Activated CD4-positive, alpha-beta memory T cell treated with anti-CD3 and anti-CD28 coated beads for 36 hours (primary cell): Measurements from ENCODE around the gene MCMBP. TPM values are rescaled to one million over a fixed set of nuclear protein-coding genes. Genes with fewer than 3 reads are reported as not detected.

Experiments used
- CTCF ChIA-PET: fragments of 350-600 bp; sonication (Branson Sonifier 250); formaldehyde crosslinking; loops from one replicate; lab custom pipeline; 2021; ENCODE audit warnings: antibody characterized with exemption, inconsistent platforms; lab: Charles Lee
- POLR2A ChIA-PET: fragments of 350-600 bp; sonication (Branson Sonifier 250); formaldehyde crosslinking; loops from one replicate; lab custom pipeline; 2021; ENCODE audit warnings: antibody characterized with exemption; lab: Charles Lee
- DNase-seq: peaks from one replicate; pipeline ENCODE4 v3.0.0-alpha.2; 2020
- H3K27ac Mint-ChIP-seq: one replicate; pipeline ENCODE4 v1.8.0; 2021; ENCODE audit warnings: mixed read lengths
- H3K27me3 Mint-ChIP-seq: one replicate; pipeline ENCODE4 v1.8.0; 2021; ENCODE audit warnings: mixed read lengths
- H3K36me3 Mint-ChIP-seq: one replicate; pipeline ENCODE4 v1.8.0; 2021; ENCODE audit warnings: mixed read lengths
- H3K4me1 Mint-ChIP-seq: one replicate; pipeline ENCODE4 v1.8.0; 2021; ENCODE audit warnings: low read depth, mixed read lengths
- H3K4me3 Mint-ChIP-seq: one replicate; pipeline ENCODE4 v1.8.0; 2021; ENCODE audit warnings: mild to moderate bottlenecking, mixed read lengths
- H3K9me3 Mint-ChIP-seq: one replicate; pipeline ENCODE4 v1.8.0; 2021; ENCODE audit warnings: mixed read lengths
- intact Hi-C: fragments of 100-400 bp; cut with micrococcal nuclease; formaldehyde crosslinking; loops from one replicate; pipeline ENCODE4 v1.15.1; 2023
- total RNA-seq, 2 experiments: library from RNA; stranded (reverse); gene quantifications; one replicate each; pipeline ENCODE4 v1.2.3, GENCODE V29; 2021

MCMBP gene
- total RNA-seq, 2 experiments from 2014 or later, result 90.8 to 92.8 TPM

DNA sequence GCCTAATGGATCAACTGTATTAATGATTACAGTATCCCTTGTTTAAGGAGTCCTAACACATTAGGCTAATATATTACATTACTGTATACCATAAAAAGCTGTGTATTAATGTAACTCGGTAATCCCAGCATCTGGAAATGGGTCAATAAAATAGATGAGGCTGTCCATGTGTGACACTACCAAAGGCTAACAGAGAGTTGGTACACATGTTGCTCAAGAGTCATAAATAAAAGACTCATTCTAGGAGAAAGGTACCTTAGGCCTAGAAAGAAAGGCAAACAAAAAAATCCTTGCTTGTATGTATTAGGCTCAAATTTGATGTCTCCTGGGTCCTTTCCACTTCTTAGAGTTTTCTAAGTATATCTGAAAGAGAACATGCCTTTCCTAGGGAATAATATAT is 14.6 kb downstream of the MCMBP start:
- Mint-ChIP-seq H3K27me3 (no peaks in the 10 kb centered on the region), H3K27ac (no peak overlapping the region), H3K9me3 (no peaks in the 10 kb centered on the region), H3K4me1 (peaks cover 34% of the 10 kb centered on the region), H3K4me3 (no peak overlapping the region), H3K36me3 (peaks cover 23% of the 10 kb centered on the region)
- ChIA-PET POLR2A (no interaction called here), CTCF (interaction anchor here (0.6 to 7.7 kb wide), 9 partner anchors 10 to 314 kb away, joined by 3 to 108 read pairs (median 19); partner anchors contain the start of genes INPP5F and MCMBP)
- no peak for DNase-seq
- intact Hi-C loops, result no loop called here

DNA sequence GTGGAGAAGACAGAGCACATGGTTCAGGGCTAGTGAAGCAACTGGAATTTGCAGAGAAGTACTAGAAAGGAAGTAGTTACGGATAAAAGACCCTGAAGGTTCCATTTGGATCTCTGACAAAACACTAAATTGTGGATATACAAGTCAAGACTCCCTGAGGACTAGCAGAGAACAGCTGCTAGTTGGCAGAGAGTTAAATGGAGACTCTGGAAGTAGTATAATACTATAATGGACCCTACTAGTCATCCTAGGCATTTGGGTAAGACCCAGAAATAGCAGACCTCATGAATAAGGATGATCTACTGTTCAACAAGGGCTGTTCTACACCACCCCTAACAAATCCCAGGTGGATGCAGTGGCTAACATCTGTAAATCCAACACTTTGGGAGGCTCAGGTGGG is 19.1 kb downstream of the MCMBP start:
- ChIA-PET CTCF (interaction anchor here (1.0 kb wide), 1 partner anchor 102 kb away, joined by 3 read pairs; no protein-coding TSS in a partner anchor), POLR2A (no interaction called here)
- Mint-ChIP-seq H3K4me3 (no peak overlapping the region), H3K27me3 (no peaks in the 10 kb centered on the region), H3K27ac (no peak overlapping the region), H3K9me3 (no peaks in the 10 kb centered on the region), H3K4me1 (no peaks in the 10 kb centered on the region), H3K36me3 (peaks cover 41% of the 10 kb centered on the region)
- no peak for DNase-seq
- intact Hi-C loops, result no loop called here

- Mint-ChIP-seq H3K4me3 (no peak overlapping the region), H3K9me3 (no peaks in the 10 kb centered on the region), H3K36me3 (peaks cover 42% of the 10 kb centered on the region), H3K27ac (no peak overlapping the region), H3K27me3 (no peaks in the 10 kb centered on the region), H3K4me1 (no peaks in the 10 kb centered on the region)
- intact Hi-C loops, result no loop called here
- CTCF ChIA-PET, result interaction anchor here (0.6 to 2.1 kb wide), 2 partner anchors 16 to 166 kb away, joined by 3 to 4 read pairs; no protein-coding TSS in a partner anchor
- POLR2A ChIA-PET, result no interaction called here
- DNase-seq, result no peak
These were observed 19.8 kb downstream of the MCMBP start for GRCh38 chr10:119852822-119853221.

DNA sequence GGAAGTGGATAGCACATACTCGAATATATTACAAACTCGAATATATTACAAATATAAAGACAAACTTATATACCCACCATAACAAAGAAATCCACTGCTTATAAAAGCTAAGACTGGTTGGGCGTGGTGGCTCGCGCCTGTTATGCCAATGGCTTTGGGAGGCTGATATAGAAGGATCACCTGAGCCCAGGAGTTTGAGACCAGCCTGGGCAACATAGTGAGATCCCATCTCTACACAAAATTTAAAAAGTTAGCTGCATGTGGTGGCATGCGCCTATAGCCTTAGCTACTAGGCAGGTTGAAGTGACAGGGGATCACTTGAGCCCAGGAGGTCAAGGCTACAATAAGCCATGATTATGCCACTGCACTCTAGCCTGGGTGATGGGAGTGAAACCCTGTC is 20.4 kb downstream of the MCMBP start:
- H3K4me1 Mint-ChIP-seq, result no peaks in the 10 kb centered on the region
- no peaks in the 10 kb centered on the region for H3K9me3 Mint-ChIP-seq
- no peak overlapping the region for H3K27ac Mint-ChIP-seq
- DNase-seq, result no peak
- peaks cover 41% of the 10 kb centered on the region for H3K36me3 Mint-ChIP-seq
- POLR2A ChIA-PET, result no interaction called here
- no peak overlapping the region for H3K4me3 Mint-ChIP-seq
- H3K27me3 Mint-ChIP-seq, result no peaks in the 10 kb centered on the region
- CTCF ChIA-PET, result interaction anchor here (0.6 to 2.1 kb wide), 2 partner anchors 15 to 165 kb away, joined by 3 to 4 read pairs; no protein-coding TSS in a partner anchor
- intact Hi-C loops, result no loop called here

- Mint-ChIP-seq H3K4me3 (no peak overlapping the region), H3K9me3 (no peaks in the 10 kb centered on the region), H3K4me1 (no peaks in the 10 kb centered on the region), H3K27ac (no peak overlapping the region), H3K36me3 (peaks cover 44% of the 10 kb centered on the region), H3K27me3 (no peaks in the 10 kb centered on the region)
- DNase-seq, result no peak
- CTCF ChIA-PET, result no interaction called here
- intact Hi-C loops, result no loop called here
- POLR2A ChIA-PET, result no interaction called here
These were observed 22.7 kb downstream of the MCMBP start for GRCh38 chr10:119849944-119850343.

DNA sequence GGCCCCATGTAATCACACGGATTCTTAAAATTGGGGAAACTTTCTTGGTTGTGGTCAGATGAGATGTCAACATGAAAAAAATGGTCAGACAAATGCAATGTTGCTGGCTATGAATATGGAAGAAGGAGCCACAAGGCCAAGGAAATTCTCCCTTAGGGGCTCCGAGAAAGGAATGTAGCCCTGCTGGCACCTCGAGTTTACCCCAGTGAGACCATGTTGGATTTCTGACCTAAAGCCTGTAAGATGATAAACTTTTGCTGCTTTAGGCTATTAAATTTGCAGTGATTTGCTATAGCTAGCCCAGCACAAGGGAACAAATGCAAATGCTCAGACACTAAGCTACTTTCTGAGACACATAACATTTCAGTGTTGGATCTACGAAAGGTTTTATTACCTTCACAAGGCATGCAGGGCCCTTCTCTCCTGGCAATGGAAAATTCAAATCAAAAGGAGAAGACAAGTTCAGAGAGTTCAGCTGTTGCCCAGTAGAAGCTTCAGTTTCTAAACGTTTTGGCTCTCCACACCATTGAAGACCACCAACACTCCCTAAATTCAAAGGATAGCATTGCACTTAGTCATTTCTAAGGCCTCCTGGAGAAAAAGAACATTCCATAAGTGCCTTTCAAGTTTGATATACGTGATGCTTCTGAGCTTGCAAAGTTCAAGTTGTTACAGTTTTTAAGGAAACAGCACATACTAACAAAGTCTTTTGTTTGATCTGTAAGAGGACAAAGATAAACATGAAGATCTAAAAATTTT is 23.4 kb downstream of the MCMBP start:
- H3K4me1 Mint-ChIP-seq, result no peaks in the 10 kb centered on the region
- H3K36me3 Mint-ChIP-seq, result peaks cover 50% of the 10 kb centered on the region
- no peak overlapping the region for H3K4me3 Mint-ChIP-seq
- ChIA-PET CTCF (interaction anchor here (0.9 kb wide), 1 partner anchor 90 kb away, joined by 3 read pairs; no protein-coding TSS in a partner anchor), POLR2A (no interaction called here)
- intact Hi-C loops, result no loop called here
- H3K27ac Mint-ChIP-seq, result no peak overlapping the region
- H3K9me3 Mint-ChIP-seq, result no peaks in the 10 kb centered on the region
- H3K27me3 Mint-ChIP-seq, result no peaks in the 10 kb centered on the region
- DNase-seq, result no peak

DNA sequence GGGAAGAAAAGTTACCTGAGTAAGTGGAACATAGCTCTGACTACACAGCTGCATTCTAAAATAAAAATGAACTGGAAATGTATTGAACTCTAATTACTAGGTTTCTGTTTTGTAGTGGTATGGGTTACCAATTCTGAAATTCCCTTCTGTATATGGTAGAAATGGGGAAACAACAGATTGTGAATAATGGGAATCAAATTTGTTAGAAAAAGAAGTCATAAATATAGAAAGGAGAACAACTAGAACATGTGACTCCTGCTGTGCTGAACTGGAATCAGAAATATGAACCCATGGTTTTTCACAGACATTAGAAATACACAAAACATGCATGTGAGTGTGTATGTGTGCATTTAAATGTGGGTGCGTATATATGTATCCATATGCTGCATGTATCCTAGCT is 27.0 kb downstream of the MCMBP start:
- H3K4me1 Mint-ChIP-seq, result no peaks in the 10 kb centered on the region
- no peaks in the 10 kb centered on the region for H3K27me3 Mint-ChIP-seq
- no peak overlapping the region for H3K27ac Mint-ChIP-seq
- CTCF ChIA-PET, result interaction anchor here (1.1 to 2.0 kb wide), 3 partner anchors 9 to 26 kb away, joined by 3 to 8 read pairs (median 4); partner anchors contain the start of gene MCMBP
- POLR2A ChIA-PET, result no interaction called here
- H3K4me3 Mint-ChIP-seq, result no peak overlapping the region
- peaks cover 62% of the 10 kb centered on the region for H3K36me3 Mint-ChIP-seq
- H3K9me3 Mint-ChIP-seq, result no peaks in the 10 kb centered on the region
- intact Hi-C loops, result no loop called here
- no peak for DNase-seq

GRCh38 chr10:119834188-119834587 is 38.5 kb downstream of the MCMBP start:
- DNase-seq, result no peak
- intact Hi-C loops, result loop anchor here (1.0 to 5.0 kb wide), 5 partner anchors 39 to 155 kb away; no protein-coding TSS in a partner anchor
- Mint-ChIP-seq H3K9me3 (peaks cover 13% of the 10 kb centered on the region), H3K4me1 (peaks cover 43% of the 10 kb centered on the region), H3K27me3 (no peaks in the 10 kb centered on the region), H3K27ac (peak overlapping the region; percentile 52), H3K4me3 (no peak overlapping the region), H3K36me3 (peaks cover 83% of the 10 kb centered on the region)
- POLR2A ChIA-PET, result interaction anchor here (1.0 to 1.4 kb wide), 2 partner anchors 130 to 131 kb away, joined by 3 to 4 read pairs; no protein-coding TSS in a partner anchor
- CTCF ChIA-PET, result interaction anchor here (4.2 kb wide), 1 partner anchor 147 kb away, joined by 19 read pairs; no protein-coding TSS in a partner anchor

GRCh38 chr10:119832951-119833350 is 39.7 kb downstream of the MCMBP start:
- Mint-ChIP-seq H3K36me3 (peaks cover 78% of the 10 kb centered on the region), H3K4me3 (no peak overlapping the region), H3K27me3 (no peaks in the 10 kb centered on the region), H3K9me3 (peaks cover 13% of the 10 kb centered on the region), H3K4me1 (peaks cover 42% of the 10 kb centered on the region), H3K27ac (no peak overlapping the region)
- CTCF ChIA-PET, result interaction anchor here (1.2 to 1.6 kb wide), 2 partner anchors 26 to 179 kb away, joined by 4 read pairs; no protein-coding TSS in a partner anchor
- POLR2A ChIA-PET, result no interaction called here
- DNase-seq, result no peak
- intact Hi-C loops, result loop anchor here (5.0 kb wide), 1 partner anchor 96 kb away; no protein-coding TSS in a partner anchor

DNA sequence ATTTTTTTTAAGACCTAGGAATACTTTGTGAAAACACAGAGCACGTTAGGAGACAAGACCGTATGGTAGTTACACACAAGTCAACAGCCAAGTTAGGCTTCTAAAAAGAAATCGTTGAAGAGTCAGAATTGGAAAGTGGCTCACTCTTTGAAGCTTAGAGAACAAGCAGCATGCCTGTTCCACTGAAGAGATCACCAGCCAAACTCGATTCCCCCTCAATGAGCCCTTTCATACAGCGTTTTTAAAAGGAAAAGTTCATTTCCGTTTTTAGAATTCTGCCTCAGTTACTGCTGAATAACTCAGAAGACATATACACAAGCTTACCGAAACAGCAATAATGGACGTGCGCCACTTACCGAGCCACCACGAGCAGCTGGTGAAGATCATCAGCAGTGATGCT is 41.0 kb downstream of the MCMBP start:
- H3K27ac Mint-ChIP-seq, result peak overlapping the region; percentile 2
- ChIA-PET CTCF (interaction anchor here (1.2 to 2.6 kb wide), 4 partner anchors 81 to 229 kb away, joined by 3 to 8 read pairs (median 4); partner anchors contain the start of gene INPP5F), POLR2A (no interaction called here)
- H3K4me1 Mint-ChIP-seq, result peaks cover 31% of the 10 kb centered on the region
- H3K4me3 Mint-ChIP-seq, result no peak overlapping the region
- H3K36me3 Mint-ChIP-seq, result peaks cover 77% of the 10 kb centered on the region
- intact Hi-C loops, result loop anchor here (5.0 kb wide), 1 partner anchor 94 kb away; no protein-coding TSS in a partner anchor
- peaks cover 13% of the 10 kb centered on the region for H3K9me3 Mint-ChIP-seq
- no peak for DNase-seq
- H3K27me3 Mint-ChIP-seq, result no peaks in the 10 kb centered on the region

- ChIA-PET POLR2A (interaction anchor here (0.6 kb wide), 1 partner anchor 100 kb away, joined by 3 read pairs; no protein-coding TSS in a partner anchor), CTCF (interaction anchor here (1.5 to 2.6 kb wide), 2 partner anchors 81 to 105 kb away, joined by 5 to 8 read pairs; partner anchors contain the start of gene INPP5F)
- intact Hi-C loops, result loop anchor here (5.0 kb wide), 1 partner anchor 94 kb away; no protein-coding TSS in a partner anchor
- Mint-ChIP-seq H3K27me3 (no peaks in the 10 kb centered on the region), H3K4me3 (no peak overlapping the region), H3K36me3 (peaks cover 70% of the 10 kb centered on the region), H3K4me1 (peaks cover 25% of the 10 kb centered on the region), H3K9me3 (peaks cover 13% of the 10 kb centered on the region), H3K27ac (peak overlapping the region; percentile 9)
- DNase-seq, result no peak
These were observed 41.8 kb downstream of the MCMBP start for GRCh38 chr10:119830851-119831250.

DNA sequence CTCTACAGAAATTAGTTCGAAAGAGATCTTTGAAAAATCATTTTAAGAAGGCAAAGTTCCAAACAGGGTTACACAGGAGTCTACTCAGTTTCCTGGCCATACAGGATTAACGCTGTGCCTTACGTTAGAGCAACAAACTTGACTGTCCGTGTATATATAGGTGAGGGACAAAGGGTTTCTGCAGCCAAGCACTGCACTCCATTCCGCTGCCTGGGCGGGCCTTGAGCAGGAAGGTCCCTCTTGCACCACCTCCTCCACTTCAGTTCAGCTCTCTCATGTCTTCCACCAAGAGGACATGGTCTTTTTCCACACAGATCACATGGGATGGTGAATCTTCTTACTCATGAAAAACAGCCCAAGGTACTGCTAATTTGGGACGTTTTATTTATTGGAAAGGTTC is 43.2 kb downstream of the MCMBP start:
- ChIA-PET POLR2A (no interaction called here), CTCF (interaction anchor here (2.6 kb wide), 1 partner anchor 79 kb away, joined by 8 read pairs; no protein-coding TSS in a partner anchor)
- H3K9me3 Mint-ChIP-seq, result peaks cover 6% of the 10 kb centered on the region
- H3K27ac Mint-ChIP-seq, result no peak overlapping the region
- H3K4me1 Mint-ChIP-seq, result peaks cover 14% of the 10 kb centered on the region
- intact Hi-C loops, result no loop called here
- H3K27me3 Mint-ChIP-seq, result no peaks in the 10 kb centered on the region
- H3K36me3 Mint-ChIP-seq, result peaks cover 56% of the 10 kb centered on the region
- DNase-seq, result no peak
- no peak overlapping the region for H3K4me3 Mint-ChIP-seq
